A673 (cell line): ENCODE data around the gene AK3. TPM values are rescaled to one million over a fixed set of nuclear protein-coding genes. Genes with fewer than 3 reads are reported as not detected.

Source experiments
- BruUV-seq: library from RNA; stranded (reverse); fragments of 400-500 nt; replicated peaks from 2 replicates; lab custom pipeline; 2021; lab: Mats Ljungman, UMichigan
- CTCF ChIA-PET: fragments of 300-600 bp; sonication (Branson Sonifier 250); formaldehyde crosslinking; loops from one replicate; lab custom pipeline; 2022; ENCODE audit warnings: antibody characterized with exemption; lab: Charles Lee
- POLR2A ChIA-PET: fragments of 300-600 bp; sonication (Branson Sonifier 250); formaldehyde crosslinking; loops from one replicate; lab custom pipeline; 2022; ENCODE audit warnings: antibody characterized with exemption; ENCODE audit not compliant: low non-redundant PET; lab: Charles Lee
- DNase-seq: peaks from one replicate; pipeline ENCODE4 v3.0.0-alpha.2; 2015; ENCODE audit warnings: low spot score
- H3K27ac ChIP-seq: fragments of 200-600 bp; sonication (generic); 2 replicates; pipeline ENCODE4 v1.5.1; 2016; ENCODE audit warnings: mixed run types, low read depth, mild to moderate bottlenecking, mixed read lengths, antibody characterized with exemption, low read length; ENCODE audit not compliant: poor library complexity, severe bottlenecking
- H3K27me3 ChIP-seq: fragments of 200-600 bp; sonication (generic); replicated peaks from 2 replicates; pipeline ENCODE4 v1.6.1; 2017; ENCODE audit warnings: mixed run types, low read depth, mild to moderate bottlenecking, mixed read lengths, antibody characterized with exemption, low read length; ENCODE audit not compliant: insufficient read depth, poor library complexity
- H3K36me3 ChIP-seq: fragments of 200-600 bp; sonication (generic); 2 replicates; pipeline ENCODE4 v1.6.1; 2016; ENCODE audit warnings: mixed run types, mild to moderate bottlenecking, mixed read lengths, antibody characterized with exemption, low read length; ENCODE audit not compliant: insufficient read depth, poor library complexity, severe bottlenecking
- H3K4me1 ChIP-seq: fragments of 200-600 bp; sonication (generic); 2 replicates; pipeline ENCODE4 v1.6.1; 2017; ENCODE audit warnings: mixed run types, mild to moderate bottlenecking, mixed read lengths, antibody characterized with exemption, low read length; ENCODE audit not compliant: insufficient read depth, poor library complexity, severe bottlenecking
- H3K4me3 ChIP-seq: fragments of 200-600 bp; sonication (generic); 2 replicates; pipeline ENCODE4 v1.5.1; 2016; ENCODE audit warnings: low read depth, mixed run types, mild to moderate bottlenecking, mixed read lengths, low read length; ENCODE audit not compliant: poor library complexity, severe bottlenecking
- H3K9me3 ChIP-seq: fragments of 200-600 bp; sonication (generic); 2 replicates; pipeline ENCODE4 v1.6.1; 2016; ENCODE audit warnings: mixed run types, low read depth, mild to moderate bottlenecking, mixed read lengths, antibody characterized with exemption, low read length; ENCODE audit not compliant: poor library complexity, severe bottlenecking
- EZH2 ChIP-seq: fragments of 200-600 bp; sonication (generic); IDR thresholded peaks from 2 replicates; pipeline ENCODE4 v1.6.1; 2017; ENCODE audit warnings: borderline replicate concordance, low read depth, mild to moderate bottlenecking, mixed read lengths, antibody characterized with exemption, low read length; ENCODE audit not compliant: poor library complexity, severe bottlenecking
- intact Hi-C: fragments of 100-400 bp; cut with micrococcal nuclease; formaldehyde crosslinking; loops from one replicate; pipeline ENCODE4 v1.10.0; 2022; ENCODE audit not compliant: unreplicated experiment
- total RNA-seq: library from RNA; stranded (reverse); gene quantifications from 2 replicates; pipeline ENCODE4 v1.2.3, GENCODE V29; 2021
- TF ChIP-seq, protein P1 (sequence below): fragments of 300-800, 200-600 bp; sonication (generic); conservative IDR thresholded peaks from 2 replicates; pipeline ENCODE4 v1.5.1; 2017; ENCODE audit warnings: low read depth, mild to moderate bottlenecking, antibody characterized with exemption, low read length, moderate library complexity, mixed read lengths

Gene AK3
- total RNA-seq, 1 experiment from 2014 or later = 93.1 TPM

GRCh38 chr9:4663956-4664355, 77.0 kb downstream of the AK3 start:
- ChIA-PET CTCF (no interaction called here), POLR2A (no interaction called here)
- Histone ChIP-seq H3K36me3 (peaks cover 18% of the 10 kb centered on the region), H3K27ac (peak overlapping the region; percentile 98), H3K9me3 (no peaks in the 10 kb centered on the region), H3K4me3 (peak overlapping the region; percentile 79), H3K27me3 (no peaks in the 10 kb centered on the region), H3K4me1 (peaks cover 21% of the 10 kb centered on the region)
- TF ChIP-seq EZH2 = no peak
- TF ChIP-seq, protein P1, sequence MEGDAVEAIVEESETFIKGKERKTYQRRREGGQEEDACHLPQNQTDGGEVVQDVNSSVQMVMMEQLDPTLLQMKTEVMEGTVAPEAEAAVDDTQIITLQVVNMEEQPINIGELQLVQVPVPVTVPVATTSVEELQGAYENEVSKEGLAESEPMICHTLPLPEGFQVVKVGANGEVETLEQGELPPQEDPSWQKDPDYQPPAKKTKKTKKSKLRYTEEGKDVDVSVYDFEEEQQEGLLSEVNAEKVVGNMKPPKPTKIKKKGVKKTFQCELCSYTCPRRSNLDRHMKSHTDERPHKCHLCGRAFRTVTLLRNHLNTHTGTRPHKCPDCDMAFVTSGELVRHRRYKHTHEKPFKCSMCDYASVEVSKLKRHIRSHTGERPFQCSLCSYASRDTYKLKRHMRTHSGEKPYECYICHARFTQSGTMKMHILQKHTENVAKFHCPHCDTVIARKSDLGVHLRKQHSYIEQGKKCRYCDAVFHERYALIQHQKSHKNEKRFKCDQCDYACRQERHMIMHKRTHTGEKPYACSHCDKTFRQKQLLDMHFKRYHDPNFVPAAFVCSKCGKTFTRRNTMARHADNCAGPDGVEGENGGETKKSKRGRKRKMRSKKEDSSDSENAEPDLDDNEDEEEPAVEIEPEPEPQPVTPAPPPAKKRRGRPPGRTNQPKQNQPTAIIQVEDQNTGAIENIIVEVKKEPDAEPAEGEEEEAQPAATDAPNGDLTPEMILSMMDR = no peak
- no peak for DNase-seq
- BruUV-seq = TSS peak; percentile 42
- intact Hi-C loops = loop anchor here (2.0 kb wide), 1 partner anchor 77 kb away; the partner anchor contains the start of gene AK3

DNA sequence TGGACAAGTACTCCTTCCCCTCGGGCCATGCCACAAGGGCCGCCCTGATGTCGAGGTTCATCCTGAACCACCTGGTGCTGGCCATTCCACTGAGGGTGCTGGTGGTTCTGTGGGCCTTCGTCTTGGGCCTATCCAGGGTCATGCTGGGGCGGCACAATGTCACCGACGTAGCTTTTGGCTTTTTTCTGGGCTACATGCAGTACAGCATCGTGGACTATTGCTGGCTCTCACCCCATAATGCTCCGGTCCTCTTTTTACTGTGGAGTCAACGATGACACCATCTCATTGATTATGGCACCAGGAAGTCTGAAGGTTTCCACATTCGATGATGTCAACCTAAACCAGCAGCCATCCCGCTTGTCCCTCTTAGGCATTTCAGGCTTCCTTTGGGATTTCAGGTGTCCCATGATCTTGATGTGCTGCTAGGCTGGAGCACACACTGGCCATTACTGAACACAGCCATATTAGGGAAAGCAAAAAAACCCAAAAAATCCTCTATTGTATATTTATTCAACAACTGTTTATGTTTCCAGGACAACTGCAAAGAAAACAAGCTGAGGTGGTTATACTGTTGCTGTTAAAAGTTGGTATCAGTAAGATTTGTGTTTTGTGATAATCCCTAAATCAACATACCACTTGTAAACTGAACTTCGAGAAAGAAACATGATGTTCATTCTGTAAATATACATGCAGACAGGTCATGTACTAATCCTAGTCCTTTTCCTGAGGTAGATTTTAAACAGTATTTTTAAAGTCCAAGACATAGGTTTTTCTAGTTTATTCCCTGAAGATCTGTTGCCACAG, 77.8 kb downstream of the AK3 start:
- peak overlapping the region; percentile 98 for H3K27ac ChIP-seq
- BruUV-seq = no TSS peak
- peaks cover 25% of the 10 kb centered on the region for H3K4me1 ChIP-seq
- TF ChIP-seq EZH2 = no peak
- TF ChIP-seq, protein P1 = no peak
- ChIA-PET POLR2A (no interaction called here), CTCF (interaction anchor here (0.6 kb wide), 1 partner anchor 81 kb away, joined by 3 read pairs; no protein-coding TSS in a partner anchor)
- intact Hi-C loops = loop anchor here (1.0 kb wide), 1 partner anchor 16 kb away; the partner anchor contains the start of gene CDC37L1
- no peaks in the 10 kb centered on the region for H3K27me3 ChIP-seq
- no peaks in the 10 kb centered on the region for H3K9me3 ChIP-seq
- DNase-seq = peak; percentile 59
- H3K4me3 ChIP-seq = peak overlapping the region; percentile 79
- H3K36me3 ChIP-seq = peaks cover 18% of the 10 kb centered on the region

DNA sequence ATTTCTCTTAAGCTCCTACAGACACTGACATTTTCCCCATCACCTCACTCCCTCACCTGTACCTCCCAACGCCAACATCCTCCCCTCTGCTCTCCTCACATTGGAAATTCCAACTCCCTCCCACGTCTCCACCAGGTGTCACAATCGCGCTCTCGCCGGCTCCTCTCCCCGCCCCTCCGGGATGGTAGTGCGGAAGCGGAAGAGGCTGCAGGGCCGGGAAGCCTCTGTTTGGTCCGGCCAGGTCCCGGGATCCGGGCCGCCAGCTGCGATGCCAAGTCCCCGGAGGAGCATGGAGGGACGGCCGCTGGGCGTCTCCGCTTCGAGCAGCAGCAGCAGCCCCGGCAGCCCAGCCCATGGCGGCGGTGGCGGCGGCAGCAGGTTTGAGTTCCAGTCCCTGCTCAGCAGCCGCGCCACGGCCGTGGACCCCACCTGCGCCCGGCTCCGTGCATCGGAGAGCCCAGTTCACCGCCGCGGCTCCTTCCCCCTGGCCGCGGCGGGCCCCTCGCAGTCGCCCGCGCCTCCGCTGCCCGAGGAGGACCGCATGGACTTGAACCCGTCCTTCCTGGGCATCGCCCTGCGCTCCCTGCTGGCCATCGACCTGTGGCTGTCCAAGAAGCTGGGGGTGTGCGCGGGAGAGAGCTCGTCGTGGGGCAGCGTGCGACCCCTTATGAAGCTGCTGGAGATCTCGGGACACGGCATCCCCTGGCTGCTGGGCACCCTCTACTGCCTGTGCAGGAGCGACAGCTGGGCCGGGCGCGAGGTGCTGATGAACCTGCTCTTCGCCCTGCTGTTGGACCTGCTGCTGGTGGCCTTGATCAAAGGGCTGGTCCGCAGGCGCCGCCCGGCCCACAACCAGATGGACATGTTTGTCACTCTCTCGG, 78.7 kb downstream of the AK3 start, which contains the start of gene PLPP6:
PLPP6 (plus strand) TSS at position 187 of the 881 bp plus-strand sequence; CDS start at position 269, 82 bp downstream.
- H3K36me3 ChIP-seq = peaks cover 18% of the 10 kb centered on the region
- BruUV-seq = no TSS peak
- H3K4me1 ChIP-seq = peaks cover 28% of the 10 kb centered on the region
- H3K4me3 ChIP-seq = peak within 1 kb of the TSS; percentile 79
- intact Hi-C loops = loop anchor here (1.0 kb wide), 1 partner anchor 17 kb away; the partner anchor contains the start of gene CDC37L1
- H3K27me3 ChIP-seq = no peaks in the 10 kb centered on the region
- TF ChIP-seq, protein P1 = peak; percentile 57
- TF ChIP-seq EZH2 = no peak
- H3K9me3 ChIP-seq = no peaks in the 10 kb centered on the region
- DNase-seq = peak; percentile 93
- ChIA-PET CTCF (interaction anchor here (0.6 kb wide), 1 partner anchor 82 kb away, joined by 3 read pairs; no protein-coding TSS in a partner anchor), POLR2A (no interaction called here)
- H3K27ac ChIP-seq = peak within 1 kb of the TSS; percentile 98
